HG03196 (cell line): ENCODE measurements around the gene PCNX3.

Experiments
- ATAC-seq: cut with Tn5 transposase; IDR thresholded peaks from one replicate; pipeline ENCODE4 v1.9.1; 2021; ENCODE audit not compliant: unreplicated experiment

The PCNX3 gene

DNA sequence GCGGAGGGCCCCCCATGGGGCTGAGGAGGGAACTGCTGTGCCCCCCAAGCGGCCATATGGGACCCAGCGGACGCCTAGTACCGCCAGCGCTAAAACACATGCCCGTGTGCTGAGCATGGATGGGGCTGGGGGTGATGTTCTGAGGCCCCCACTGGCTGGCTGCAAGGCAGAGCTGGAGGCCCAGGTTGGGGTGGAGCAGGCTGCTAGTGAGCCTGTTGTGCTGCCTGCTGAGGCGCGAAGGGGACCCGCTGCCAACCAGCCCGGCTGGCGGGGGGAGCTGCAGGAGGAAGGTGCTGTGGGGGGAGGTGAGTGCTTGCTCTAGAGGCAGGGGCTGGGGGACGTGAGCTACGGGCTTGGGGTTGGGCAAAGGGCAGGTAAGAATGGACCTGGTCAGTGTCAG, 3.2 kb downstream of the PCNX3 start:
- ATAC-seq = no peak

DNA sequence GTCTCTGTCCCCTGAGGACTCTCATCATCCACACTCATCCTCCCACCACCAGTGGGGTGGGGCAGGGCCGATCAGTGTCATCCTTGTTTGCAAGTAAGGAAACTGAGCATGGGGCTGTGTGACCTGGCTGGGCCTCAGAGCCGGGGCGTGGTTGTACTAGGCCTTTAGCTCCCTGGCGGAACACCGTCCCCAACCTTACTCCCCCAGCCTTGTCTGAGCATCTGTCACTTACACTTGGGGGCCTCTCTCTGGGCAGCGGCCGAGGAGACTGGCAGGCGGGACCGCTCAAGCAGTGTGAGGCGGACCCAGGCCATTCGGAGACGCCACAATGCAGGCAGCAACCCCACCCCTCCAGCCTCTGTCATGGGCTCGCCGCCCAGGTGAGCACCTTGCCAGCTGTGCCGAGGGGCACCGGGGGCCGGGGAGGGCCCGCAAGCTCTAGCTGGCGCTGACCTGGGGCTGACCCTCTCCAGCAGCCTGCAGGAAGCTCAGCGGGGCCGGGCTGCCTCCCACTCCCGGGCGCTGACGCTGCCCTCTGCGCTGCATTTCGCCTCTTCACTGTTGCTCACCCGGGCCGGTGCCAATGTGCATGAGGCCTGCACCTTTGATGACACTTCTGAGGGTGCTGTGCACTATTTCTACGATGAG, 3.8 kb downstream of the PCNX3 start:
- no peak for ATAC-seq

DNA sequence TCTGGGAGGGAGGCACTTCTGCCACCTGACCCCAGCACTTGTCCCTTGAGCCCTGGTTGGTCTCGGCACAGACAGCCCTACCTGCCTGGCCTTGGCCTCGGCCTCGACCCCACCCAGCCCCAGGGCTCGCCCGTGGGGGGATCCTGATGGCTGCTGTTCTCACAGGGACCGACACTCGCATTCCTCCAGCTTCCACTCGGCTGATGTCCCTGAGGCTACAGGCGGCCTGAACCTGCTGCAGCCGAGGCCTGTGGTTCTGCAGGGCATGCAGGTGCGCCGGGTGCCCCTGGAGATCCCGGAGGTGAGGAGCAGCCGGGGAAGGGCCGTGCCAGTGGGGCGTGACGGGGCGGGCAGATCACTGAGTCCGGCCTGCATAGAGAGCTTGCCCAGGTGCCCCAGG, 5.1 kb downstream of the PCNX3 start:
- ATAC-seq = no peak

DNA sequence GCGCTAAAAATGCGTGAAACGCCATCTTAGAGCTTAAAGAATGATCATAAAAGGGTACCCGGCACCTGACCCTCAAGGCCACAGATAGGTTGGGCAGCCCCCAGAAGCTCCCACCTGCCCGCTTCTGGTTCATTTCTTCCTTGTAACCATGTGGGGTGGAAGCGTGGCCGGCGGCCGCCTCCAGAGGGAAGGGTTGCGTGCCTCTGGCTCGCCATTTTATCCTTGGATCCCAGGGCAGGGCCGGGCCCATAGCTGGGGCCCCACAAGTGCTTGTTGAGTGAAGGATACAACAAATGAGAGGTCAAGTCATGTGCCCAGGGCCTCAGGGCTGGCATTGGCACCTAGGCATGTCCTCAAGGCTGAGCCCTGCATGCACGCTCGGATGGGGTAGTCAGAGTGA, 5.9 kb downstream of the PCNX3 start:
- ATAC-seq = no peak

DNA sequence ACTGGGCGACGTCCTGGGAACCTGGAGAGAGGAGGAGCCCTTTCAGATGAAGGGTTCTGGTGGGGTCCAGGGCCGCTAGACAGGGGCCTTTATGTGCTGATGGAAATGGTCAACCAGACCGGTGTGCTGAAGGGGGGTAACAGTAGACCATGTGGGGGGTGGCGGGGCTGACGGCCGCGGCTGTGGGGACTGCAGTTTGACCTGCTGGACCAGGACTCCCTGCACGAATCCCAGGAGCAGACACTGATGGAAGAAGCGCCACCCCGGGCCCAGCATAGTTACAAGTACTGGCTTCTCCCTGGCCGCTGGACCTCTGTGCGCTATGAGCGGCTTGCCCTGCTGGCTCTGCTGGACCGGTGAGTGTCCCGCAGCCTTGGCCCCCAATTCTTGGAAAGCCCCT, 6.4 kb downstream of the PCNX3 start:
- ATAC-seq = no peak

DNA sequence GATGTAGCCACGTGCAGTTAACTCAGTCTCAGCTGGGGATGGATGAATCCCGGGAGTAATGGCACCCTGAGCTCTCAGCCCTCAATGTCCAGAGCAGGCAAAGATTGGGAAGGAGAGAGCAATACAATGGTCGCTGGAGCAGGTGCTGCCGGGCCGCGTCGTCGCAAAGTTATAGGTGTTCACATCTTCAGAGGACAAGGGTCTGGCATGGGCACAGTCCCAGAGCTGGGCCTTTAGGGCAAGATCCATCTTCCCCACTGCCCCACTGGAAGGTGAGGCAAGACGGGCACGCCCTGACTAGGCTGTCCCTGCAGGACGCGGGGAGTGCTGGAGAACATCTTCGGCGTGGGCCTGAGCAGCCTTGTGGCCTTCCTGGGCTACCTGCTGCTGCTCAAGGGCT, 7.6 kb downstream of the PCNX3 start:
- ATAC-seq = no peak

DNA sequence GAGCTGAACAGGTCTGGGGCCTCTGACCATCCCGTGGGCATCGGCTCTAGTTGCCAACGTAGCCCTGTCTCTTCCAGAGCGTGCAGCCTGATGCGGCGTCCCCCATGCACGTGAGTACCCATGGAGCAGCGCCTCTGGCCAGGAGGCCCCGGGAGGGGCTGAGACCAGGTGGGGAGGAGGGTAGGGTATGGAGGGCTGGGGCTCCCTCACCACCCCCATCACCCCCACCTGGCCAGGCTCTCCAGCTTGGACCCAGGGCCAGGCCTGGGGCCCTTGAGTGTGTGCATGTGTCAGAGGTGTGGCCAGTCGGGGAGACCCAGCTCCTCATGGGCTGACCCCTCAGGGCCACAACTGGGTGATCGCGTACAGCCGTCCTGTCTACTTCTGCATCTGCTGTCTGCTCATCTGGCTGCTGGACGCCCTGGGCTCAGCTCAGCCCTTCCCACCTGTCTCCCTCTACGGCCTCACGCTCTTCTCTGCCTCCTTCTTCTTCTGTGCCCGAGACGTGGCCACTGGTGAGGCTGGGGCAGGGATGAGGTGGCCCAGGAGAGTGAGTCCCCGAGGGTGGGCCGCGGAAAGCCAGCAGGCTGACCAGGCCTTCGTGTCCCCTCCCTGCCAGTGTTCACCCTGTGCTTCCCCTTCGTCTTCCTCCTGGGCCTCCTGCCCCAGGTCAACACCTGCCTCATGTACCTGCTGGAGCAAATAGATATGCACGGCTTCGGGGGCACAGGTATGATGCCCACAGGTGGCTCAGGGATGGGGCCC, 8.5 kb downstream of the PCNX3 start:
- ATAC-seq = no peak

DNA sequence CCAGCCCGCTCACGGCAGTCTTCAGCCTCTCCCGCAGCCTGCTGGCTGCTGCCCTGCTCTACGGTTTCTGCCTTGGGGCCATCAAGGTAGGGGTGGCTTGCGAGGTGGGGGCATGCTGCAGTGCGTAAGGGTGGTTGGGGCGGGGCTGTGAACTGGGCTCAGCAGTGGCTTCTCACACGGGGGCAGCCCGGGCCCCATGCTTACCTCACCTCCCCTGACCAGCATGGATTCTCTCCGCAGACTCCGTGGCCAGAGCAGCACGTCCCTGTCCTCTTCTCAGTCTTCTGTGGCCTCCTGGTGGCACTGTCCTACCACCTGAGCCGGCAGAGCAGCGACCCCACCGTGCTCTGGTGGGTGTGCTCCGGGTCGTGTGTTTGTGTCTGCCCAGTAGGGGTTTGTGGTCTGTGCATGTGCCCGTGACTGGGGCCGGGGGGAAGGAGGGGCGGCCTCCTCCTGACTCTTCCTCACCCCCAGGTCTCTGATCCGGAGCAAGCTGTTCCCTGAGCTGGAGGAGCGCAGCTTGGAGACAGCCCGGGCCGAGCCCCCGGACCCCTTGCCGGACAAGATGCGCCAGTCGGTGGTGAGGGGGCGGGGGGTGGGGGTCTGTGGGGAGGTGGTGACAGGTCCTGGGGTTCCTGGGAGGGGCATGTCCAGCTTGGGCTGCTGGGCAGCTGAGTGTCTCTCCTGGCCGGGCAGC, 9.5 kb downstream of the PCNX3 start:
- ATAC-seq = no peak

DNA sequence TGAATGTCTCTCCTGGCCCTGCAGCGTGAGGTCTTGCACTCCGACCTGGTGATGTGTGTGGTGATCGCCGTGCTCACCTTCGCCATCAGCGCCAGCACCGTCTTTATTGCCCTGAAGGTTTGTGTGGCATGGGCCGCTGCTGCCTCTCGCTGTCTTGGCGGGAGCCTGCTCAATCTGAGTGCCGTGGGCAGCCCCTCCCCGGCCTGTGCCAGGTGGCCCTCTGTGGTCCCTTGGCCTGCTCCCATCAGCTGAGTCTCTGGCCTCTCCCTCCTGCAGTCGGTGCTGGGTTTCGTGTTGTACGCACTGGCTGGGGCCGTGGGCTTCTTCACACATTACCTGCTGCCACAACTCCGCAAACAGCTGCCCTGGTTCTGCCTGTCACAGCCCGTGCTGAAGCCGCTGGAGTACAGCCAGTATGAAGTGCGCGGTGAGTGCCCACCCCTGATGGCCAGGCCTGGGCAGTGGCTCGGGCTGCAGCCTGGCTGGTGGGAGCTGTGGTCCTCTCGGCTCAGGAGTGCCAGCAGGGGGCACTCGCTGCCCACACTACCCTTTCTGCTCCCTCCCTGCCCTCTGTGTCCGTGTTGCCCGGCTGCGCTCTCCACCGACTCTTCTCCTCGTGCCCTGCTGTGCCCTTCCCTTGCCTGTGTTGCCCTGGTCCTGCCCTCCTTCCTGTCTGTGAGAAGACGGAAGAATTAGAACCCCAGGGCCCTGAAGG, 10.2 kb downstream of the PCNX3 start:
- no peak for ATAC-seq

DNA sequence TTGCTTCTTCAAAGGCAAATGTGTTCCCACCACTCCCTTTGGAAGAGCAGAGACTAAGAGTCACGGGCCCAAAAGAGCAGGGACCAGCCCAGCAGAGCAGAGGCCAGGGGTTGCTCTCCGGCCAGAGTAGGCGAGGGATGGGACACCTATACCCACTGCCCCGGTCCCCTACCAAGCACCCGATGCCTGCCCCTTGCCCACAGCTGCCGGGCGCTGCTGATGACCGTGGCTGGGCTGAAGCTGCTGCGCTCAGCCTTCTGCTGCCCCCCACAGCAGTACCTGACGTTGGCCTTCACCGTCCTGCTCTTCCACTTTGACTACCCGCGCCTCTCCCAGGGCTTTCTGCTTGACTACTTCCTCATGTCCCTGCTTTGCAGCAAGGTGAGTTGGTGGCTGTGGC, 11.6 kb downstream of the PCNX3 start:
- no peak for ATAC-seq

DNA sequence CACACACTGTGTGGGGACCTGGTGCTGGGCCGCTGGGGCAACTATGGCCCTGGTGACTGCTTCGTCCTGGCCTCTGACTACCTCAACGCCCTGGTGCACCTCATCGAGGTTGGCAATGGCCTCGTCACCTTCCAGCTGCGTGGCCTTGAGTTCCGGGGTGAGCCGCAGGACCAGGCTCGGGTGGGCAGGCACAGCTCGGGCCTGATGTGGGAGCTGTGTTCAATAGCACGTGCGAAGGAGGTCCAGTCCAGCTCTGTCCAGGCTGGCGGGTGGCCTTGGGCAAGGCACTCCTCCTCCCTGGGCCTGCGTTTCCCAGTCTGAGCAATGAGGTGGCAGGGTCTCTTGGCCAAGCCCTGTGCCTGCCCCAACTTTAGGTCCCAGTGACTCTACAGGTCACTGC, 14.0 kb downstream of the PCNX3 start:
- no peak for ATAC-seq

DNA sequence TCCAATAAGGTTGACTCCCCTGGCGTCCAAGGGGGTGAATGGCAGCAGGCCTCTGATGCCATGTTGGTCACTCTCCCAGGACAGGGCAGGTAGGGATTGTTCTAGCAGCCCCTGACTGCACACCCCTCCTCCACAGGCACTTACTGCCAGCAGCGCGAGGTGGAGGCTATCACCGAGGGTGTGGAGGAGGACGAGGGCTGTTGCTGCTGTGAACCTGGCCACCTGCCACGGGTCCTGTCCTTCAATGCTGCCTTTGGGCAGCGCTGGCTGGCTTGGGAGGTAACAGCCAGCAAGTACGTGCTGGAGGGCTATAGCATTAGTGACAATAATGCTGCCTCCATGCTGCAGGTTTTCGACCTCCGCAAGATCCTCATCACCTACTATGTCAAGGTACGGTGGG, 14.6 kb downstream of the PCNX3 start:
- no peak for ATAC-seq

DNA sequence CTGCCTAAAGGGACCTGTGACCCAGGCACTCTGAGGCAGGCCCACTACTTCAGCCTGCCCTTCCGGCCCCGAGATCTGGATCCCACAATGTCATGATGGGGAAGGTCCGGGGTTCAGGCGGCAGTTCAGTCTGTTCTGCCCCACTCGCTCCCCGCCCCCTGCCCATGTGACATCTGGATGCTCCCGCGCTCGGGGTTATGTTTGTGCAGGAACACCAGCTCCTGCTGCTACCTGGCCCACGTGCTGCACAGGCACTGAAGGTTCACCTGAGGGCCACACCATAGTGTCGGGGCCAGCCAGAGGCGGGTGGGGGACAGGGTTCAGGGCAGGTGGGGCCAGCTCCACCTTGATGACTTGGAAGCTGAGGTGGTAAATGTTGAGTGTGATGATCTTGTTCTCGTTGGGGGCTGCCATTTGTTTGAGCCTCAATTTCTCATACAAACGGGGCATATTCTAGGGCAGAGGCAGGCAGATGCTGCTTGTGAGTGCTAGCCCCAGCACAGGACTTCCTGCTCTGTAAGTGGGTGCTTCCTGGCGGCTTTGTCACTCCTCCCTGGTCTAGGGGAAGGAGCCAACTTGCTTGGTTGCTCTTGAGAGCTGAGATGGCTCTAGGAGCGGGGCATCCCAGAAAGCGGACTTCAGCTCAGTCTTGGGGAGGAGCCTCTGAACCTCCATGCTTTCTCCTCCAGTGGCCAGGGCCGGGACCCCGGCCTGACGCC, 18.0 kb downstream of the PCNX3 start:
- ATAC-seq = no peak

DNA sequence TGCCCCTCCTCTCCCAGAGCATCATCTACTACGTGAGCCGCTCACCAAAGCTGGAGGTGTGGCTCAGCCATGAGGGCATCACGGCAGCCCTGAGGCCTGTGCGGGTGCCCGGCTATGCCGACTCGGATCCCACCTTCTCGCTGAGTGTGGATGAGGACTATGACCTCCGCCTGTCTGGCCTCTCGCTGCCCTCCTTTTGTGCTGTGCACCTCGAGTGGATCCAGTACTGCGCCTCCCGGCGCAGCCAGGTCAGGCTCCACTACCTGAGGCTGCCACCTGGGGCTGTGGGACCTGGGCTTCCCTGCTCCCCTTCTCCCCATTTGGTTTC, 18.5 kb downstream of the PCNX3 start:
- no peak for ATAC-seq

DNA sequence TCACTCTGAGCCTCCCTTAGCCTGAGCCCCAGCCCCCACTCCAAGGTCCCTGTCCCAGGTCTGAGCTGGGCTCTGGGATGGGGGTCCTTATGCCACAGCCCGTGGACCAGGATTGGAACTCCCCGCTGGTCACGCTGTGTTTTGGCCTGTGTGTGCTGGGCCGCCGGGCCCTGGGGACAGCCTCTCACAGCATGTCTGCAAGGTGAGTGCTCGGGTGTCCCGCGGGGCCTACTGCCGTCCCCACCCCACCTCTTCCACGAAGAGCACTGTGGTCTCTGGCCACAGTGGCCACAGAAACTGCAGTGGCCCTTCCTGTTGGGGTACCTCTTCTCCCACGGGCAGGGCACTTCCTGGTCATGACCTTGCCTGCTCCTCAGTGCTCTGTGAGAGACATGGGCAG, 18.9 kb downstream of the PCNX3 start:
- ATAC-seq = no peak

DNA sequence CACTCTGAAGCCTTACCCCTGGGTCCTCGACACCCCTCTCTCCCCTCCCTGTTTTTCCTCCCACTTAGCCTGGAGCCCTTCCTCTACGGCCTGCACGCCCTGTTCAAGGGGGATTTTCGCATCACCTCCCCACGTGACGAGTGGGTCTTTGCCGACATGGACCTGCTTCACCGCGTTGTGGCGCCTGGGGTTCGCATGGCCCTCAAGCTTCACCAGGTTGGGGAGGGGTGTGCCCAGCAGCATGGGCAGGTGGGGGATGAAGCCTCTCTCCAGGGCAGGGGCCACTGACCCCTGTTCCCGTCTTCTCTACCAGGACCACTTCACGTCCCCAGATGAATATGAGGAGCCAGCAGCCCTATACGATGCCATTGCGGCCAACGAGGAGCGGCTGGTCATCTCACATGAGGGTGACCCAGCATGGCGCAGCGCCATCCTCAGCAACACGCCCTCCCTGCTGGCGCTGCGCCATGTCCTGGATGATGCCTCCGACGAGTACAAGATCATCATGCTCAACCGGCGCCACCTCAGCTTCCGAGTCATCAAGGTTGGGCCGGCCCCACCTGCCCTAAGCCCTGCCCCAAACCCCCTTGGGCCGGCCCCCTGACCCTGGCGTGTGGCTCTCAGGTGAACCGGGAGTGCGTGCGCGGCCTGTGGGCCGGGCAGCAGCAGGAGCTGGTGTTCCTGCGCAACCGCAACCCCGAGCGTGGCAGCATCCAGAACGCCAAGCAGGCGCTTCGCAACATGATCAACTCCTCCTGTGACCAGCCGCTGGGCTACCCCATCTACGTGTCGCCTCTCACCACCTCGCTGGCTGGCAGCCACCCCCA, 19.5 kb downstream of the PCNX3 start:
- no peak for ATAC-seq

DNA sequence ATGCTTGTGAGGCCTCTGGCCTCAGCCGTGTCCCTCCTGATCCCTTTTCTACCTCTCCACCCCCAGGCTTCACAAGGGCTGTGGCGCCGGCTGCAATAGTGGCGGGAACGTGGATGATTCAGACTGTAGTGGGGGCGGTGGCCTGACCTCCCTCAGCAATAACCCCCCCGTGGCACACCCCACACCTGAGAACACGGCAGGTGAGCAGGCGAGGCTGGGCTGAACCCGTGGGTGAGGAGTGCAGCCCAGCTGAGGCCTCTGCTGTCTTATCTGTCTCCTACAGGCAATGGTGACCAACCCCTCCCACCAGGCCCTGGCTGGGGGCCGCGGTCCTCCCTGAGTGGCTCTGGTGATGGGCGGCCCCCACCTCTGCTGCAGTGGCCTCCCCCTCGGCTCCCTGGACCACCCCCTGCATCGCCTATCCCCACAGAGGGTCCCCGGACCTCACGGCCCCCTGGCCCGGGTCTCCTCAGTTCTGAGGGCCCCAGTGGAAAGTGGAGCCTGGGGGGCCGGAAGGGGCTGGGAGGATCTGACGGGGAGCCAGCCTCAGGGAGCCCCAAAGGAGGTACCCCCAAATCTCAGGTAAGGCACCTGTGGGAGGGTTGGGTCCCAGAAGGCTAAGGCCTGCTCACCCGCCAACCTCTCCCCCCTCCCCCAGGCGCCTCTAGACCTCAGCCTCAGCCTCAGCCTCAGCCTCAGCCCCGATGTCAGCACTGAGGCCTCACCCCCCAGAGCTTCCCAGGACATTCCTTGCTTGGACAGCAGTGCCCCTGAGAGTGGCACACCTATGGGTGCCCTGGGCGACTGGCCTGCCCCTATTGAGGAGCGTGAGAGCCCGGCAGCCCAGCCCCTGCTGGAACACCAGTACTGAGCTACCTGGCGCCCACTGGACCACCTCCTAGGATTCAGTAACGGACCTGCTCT, 20.8 kb downstream of the PCNX3 start:
- no peak for ATAC-seq

DNA sequence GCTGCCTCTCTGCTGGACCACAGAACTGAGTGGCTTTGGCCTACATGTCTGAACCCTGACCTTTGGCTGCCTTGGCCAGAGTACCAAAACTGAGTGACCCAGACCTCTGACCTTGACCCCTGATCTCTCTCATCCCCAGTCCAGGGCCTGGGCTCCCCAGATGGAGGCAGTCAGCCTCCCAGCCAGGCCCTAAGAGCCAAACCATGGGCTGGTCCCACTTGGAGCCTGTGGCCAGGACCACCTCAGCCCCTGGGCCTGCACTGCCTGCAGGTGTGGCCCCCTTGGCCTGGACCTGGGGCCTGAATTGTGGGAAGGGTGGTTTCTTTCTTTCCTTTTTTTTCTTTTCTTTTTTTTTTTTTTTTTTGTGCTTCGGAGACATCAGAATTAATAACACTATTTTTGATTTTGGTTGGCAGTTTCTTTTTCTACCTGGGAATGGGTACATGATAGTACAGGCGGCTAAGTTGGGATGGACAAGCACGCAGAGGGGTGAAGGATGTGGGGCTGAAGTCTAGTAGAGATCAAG, 21.5 kb downstream of the PCNX3 start:
- ATAC-seq = no peak

DNA sequence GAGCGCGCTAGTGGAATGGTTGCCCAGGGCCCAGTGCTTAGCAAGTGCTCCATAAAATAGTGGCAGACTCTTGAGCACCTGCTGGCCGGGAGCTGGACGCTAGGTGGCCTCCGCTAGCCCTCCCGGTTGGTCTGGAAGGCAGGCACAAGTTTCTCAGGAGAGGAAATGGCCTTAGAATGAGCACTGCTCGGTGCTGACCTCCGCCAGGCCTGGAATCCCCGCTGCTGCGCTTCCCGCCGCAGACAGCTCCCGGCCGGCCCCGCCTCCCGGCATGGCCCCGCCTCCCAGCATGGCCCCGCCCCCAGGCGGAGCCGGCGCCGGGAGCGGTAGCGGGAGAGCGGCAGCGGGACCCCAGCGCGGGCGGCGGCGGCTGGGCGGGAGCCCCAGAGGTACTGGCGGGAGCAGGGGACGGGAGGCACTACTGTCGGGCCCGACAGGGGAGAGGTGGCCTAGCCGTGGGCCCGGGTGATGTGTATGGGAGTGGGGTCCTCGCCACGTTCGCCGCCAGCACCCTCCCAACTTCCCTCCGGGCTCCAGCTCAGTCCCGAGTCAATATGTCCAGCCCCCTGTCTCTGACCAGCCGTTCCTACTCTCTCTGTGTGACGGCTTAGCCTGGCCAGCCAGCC, 22.3 kb downstream of the PCNX3 start, which contains the start of gene SIPA1:
Gene SIPA1 (plus strand): TSS at position 308 of the 626 bp plus-strand sequence. CDS start 2,821 bp downstream, outside the sequence.
- no peak for ATAC-seq
